Measurements from ENCODE around the gene MPLKIP. TPM values are rescaled to one million over a fixed set of nuclear protein-coding genes. Genes with fewer than 3 reads are reported as not detected.

Gene MPLKIP
- polyA plus RNA-seq: 18.4 and 28.4 TPM in 2 replicates

GRCh38 chr7:40134428-40135316 is at the start of gene MPLKIP, which contains the start of gene SUGCT:
Gene MPLKIP, minus strand, starts transcription at chr7:40134622. Its CDS starts 55 bp downstream, at chr7:40134567.
Gene SUGCT, plus strand, starts transcription at chr7:40135005.

Other genes with a start within 250 kb of the MPLKIP start
- 22.1 and 28.2 TPM in 2 replicates for gene CDK13, start 184.4 kb downstream of the MPLKIP start, polyA plus RNA-seq
- gene SUGCT, start 383 bp upstream of the MPLKIP start, polyA plus RNA-seq: 1.4 and 2.2 TPM in 2 replicates